SH-SY5Y (cell line): ENCODE measurements around the gene TMEM45A.

ENCODE experiments used
- GATA2 ChIP-seq: IDR thresholded peaks from 2 replicates; pipeline ENCODE4 v1.6.1; 2011; ENCODE audit warnings: mild to moderate bottlenecking, low read depth, low read length
- GATA3 ChIP-seq: IDR thresholded peaks from 2 replicates; pipeline ENCODE4 v1.6.1; 2011; ENCODE audit warnings: low read depth, mild to moderate bottlenecking, low read length, moderate library complexity

- no peak for TF ChIP-seq GATA2
- TF ChIP-seq GATA3: no peak
Measured at GRCh38 chr3:100527347-100527735, 34.9 kb downstream of the TMEM45A start.
